HG02798 (cell line): ENCODE data around the gene PRKCE.

Experiments used
- ATAC-seq: cut with Tn5 transposase; IDR thresholded peaks from one replicate; pipeline ENCODE4 v1.9.1; 2021; ENCODE audit warnings: mild to moderate bottlenecking; ENCODE audit not compliant: unreplicated experiment, poor library complexity

The PRKCE gene

DNA sequence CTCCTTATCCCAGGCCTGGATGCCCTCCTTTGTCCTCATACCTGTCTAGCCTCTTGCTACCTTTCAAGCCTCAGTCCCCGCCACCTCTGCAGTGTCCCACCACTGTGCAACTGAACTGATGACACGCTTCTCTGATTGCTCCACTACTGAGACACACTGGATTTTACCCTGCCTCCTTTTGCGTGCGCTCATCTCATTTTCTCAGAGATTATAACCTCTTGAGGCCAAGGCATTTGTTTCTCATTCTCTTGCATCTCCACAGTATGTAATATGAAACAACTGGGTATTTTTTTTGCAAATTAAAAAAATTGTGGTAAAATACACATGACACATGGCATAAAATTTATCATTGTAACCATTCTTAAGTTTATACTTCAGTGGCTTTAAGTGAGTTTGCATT, 95.4 kb downstream of the PRKCE start:
- ATAC-seq, result no peak

DNA sequence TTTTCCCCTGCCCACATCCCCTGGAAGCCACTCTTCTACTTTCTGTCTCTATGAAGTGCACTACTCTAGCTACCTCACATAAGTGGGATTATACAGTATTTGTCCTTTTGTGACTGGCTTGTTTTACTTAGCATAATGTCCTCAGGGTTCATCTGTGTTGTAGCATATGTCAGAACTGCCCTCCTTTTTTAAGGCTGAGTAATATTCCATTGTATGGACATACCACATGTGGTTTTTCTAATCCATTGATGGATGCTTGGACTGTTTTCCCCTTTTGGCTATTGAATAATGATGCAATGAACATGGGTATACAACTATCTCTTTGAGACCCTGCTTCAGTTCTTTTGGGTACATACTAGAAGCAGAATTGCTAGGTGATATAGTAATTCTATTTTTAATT, 95.9 kb downstream of the PRKCE start:
- ATAC-seq, result no peak

DNA sequence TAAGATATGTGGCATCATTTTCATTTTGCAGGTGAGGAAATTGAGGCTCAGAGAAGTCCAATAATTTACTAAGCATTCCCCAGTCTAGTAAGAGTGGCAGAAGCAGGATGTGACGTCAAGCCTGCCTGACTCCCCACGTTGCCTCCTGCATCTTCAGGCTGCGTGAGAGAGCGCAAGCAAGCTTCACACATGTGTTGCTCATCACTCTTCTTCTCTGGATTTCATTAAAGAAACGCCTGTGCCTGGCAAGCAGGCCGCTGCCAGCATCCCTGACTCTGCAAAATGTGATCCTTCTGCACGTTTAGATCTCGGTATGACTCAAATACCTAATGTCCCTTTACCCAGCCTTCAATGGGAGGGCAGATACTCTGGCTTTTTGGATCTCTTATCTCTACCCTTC, 96.8 kb downstream of the PRKCE start:
- no peak for ATAC-seq

DNA sequence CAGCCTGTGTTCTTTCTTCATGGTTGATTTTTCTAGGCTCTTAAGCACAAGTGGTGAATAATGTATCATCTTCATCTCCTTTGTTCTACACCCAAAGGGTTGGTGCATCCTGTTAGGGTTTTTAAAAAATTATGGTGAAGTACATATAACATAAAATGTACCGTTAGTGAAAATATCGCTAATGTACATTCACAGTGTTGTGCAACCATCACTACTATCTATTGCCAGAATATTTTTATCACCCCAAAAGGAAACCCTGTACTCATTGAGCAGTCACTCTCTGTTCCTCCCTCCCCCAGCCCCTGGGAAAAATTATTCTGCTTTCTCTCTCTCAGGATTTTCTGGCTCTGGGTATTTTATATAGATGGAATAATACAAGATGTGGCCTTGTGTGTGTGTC, 98.5 kb downstream of the PRKCE start:
- ATAC-seq, result no peak

DNA sequence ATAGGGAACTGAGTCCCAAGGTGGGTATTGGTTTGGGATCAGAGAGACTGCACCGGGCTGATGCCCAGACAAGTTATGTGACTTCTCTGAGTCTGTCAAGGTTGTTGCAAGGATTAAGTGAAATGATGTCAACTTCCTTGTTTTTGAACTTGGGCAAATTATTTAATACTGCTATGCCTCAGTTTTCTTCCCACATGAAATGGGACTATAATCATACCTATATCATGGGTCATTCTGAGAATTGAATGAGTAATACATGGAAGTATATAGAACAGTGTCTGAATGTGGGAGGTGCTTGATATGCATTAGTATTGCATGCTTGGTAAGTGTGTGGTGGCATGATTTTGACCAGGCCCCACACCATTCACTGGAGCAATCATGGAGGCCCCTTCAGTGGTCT, 99.0 kb downstream of the PRKCE start:
- ATAC-seq, result no peak

DNA sequence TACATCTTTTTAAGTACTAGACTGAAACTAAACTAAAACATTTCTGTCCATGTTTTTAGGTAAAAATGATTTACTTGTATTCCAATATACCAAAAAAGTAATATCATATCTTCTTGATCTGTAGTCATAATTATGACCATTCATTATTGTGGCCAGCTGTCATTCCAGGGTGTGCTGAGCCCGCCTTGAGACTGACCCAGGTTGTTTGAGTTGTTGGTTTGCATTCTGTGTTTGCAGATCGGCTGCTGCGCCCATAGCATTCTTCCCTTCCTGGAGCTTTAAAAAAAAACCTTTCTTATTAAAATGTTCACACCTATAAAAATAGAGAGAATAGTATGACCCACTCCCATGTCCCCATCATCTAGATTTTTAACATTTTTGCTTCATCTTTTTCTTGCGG, 101.9 kb downstream of the PRKCE start:
- ATAC-seq, result no peak

DNA sequence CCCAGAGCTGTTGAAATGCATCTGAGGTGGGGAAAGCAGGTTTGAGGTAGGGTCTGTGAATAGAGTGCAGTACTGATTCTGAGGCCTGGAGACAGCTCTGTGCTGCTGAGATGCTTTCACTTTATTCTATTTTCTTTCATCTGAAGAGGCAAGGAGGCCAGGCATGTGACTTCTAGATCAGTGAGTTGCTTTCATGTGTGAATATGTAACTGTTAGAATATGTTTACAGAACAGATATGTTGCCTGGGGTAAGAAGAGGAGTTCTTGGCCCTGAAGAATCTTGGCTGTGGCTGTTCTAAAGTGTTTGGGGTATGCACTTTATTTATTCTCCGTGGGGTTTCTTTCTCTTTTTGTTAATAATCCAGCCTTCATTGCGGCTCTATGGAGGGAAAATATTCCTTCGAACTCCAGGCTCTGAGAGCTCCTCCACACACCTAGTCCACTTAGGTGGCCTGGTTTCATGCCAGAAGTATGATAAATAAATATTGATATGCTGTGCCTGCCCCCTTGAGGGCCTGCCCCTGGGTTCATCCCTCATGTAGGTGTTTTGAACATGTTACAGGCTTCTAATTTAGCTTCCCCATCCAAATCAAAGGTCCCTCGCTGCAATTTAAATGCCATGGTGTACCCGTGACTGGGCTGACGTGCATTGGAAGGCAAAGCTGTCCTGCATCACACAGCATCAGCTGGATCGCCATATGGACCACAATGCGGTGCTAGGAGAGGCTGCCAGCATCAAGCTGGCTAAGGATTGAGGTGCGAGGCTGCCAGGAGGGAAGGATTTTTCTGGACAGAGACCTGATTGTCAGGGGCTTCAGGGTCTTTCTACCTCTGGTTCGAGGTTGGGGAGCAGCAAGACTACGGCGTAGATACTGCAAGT, 102.9 kb downstream of the PRKCE start:
- no peak for ATAC-seq

DNA sequence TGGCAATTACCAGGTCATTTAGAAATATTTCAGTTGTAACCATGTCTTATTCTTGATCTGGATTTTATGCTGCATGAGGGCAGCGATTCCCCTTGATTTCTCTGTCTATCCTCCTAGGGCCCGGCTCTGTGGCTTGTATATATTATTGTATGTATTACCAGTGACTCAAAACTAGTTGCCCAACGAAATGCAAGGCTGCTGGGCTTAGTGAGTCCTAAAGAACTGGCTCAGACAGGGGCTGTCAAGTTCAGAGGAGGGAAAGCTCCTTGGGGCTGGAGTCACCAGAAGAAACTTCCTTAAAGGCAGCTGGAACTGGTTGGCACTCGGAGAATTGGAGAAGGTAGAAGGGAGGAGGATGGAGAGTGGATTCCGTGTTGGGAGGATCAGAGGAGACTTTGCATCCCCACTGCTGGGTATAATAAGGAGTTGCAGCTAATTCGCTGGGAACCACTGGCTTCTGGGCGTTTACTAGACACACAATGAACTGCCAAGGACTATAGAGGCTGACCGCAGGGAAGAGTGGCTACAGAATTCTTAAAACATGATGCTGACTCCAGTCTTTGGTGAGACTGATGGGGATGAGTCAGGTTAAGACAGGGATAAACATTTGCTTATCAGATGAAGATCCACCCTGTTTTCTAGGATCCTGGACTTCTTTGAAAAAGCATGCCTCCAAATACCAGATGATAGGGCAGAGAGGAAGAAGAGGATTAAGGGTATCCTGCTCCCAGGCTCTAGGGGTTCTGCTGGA, 104.3 kb downstream of the PRKCE start:
- no peak for ATAC-seq

DNA sequence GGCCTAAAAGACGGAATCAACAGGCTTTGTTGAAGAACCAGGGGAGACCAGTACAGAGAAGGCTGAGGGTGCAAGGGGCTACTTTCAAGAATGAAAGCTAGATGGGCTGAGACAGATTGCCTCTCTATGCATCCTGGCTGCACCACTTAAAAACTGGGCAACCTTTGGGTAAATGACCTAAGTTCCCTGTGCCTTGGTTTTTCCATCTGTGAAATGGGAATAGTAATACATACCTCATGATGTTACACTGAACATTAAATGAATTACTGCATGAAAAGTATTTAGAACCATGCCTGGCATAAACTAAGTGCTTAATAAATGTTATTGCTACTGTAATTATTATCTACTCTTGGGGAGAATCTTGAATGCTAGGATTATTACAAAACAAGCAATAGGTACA, 106.5 kb downstream of the PRKCE start:
- ATAC-seq, result no peak

DNA sequence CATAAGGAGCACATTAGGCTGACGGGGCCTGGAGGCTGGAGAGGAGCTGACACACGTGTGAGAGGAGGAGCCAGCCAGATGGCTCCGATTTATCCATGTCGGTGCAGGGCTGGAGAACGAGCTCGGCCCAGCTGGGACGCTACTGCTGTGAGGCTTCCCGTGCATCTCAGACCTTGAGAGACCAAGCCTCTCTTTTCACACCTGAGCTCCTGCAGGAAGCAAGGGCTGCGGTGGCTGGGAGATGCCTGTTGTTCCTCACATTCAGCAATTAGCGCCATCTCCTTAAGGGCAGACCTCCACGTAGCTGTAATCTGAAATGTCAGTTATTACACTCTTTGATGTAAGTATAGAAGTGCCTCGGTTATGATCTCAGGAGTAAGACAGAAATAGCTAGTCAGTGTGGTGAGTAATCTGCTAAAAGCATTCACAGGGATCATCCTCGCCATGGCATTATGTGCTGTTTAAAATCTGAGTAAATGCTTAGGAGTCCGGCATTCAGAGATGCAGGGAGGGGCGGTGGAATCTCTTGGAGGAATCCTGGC, 107.9 kb downstream of the PRKCE start:
- ATAC-seq, result no peak

DNA sequence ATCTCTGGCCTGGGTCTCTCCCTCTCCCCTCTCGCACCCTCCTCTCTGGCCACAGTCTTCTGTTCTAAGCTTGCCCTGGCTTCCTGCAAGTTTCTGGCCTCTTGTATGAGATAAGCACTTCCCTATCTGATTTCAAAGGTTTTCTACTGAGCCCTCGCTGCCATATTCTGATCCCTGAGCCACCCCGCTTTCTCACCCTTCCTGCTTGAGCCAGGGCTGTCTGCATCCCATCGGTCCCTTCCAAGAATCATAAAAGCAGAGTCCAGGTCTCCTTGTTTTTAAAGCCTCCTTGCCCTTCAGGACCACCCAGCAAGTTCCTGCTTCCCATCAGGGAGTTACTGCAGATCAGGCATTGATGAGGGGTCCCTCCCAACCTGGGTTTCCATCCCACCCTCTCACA, 110.2 kb downstream of the PRKCE start:
- no peak for ATAC-seq

DNA sequence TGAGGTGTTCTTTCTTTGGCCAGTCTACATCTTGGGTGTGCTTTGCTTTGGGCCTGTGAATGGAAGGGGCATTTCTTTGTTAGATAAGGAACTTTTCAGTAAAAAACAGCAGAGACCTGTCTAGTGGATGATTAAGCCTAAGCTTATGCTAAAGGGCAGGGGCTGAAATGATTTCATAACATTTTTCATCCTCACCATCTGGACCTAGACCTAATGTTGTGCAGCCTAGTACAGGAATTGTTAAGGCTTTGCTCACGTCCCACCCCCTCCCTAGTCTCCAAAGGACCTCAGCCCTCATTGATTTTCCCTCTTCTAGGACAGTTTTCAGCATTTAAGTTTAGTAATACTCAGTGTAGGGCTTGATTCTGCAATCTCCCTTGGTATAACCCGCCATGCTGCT, 111.8 kb downstream of the PRKCE start:
- ATAC-seq, result no peak

DNA sequence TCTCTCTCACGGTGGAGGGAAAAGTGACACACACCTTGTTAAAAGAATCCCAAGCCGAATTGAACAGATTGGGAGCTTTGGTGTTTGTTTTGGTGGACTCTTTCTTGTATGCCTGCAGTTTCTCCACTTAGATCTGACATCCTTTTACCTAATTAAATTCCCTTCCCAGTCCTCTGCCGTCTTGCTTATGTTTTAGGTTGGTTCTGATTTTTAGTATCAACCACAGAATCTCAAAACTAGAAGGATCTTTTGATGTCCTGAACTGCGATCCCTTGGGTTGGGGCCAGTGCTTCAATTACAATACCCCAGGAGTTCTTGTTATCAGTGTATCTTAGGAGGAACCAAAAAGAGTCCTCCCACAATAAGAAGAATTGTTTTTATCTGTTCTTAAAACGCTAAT, 112.3 kb downstream of the PRKCE start:
- ATAC-seq, result no peak

DNA sequence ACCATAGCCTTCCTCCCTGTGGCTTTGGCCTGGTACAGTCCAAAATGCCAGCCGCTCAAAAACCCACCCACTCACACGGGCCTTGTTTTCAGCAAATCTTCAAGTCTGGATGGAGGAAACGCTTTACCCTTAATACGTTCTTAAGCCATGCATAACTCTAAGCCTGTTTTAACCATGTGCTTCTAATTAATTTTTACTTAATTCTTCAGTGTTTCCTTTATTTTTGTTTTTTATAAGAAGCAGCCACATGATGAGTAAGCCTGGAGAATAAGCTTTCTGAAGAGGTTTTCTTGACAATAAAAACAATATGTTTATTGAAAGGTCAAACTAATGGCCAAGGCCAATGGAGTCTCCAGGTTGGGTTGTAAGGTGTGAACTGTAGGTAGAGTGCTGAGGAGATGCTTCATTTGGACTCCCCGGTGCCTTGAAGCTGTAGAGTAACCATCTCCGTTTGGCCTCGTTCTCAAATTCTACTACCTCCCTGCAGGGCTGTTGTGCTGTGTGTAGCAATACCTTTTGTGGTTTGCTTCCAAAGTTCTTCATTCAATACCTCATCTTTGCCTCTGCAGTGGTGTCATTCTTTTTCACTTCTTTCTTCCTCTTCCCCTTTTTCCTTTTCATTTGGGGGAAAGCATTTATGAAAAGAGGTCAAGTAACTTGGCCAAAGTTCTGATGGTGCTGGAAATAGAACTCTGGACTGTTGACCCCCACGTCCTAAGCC, 113.7 kb downstream of the PRKCE start:
- ATAC-seq, result no peak

DNA sequence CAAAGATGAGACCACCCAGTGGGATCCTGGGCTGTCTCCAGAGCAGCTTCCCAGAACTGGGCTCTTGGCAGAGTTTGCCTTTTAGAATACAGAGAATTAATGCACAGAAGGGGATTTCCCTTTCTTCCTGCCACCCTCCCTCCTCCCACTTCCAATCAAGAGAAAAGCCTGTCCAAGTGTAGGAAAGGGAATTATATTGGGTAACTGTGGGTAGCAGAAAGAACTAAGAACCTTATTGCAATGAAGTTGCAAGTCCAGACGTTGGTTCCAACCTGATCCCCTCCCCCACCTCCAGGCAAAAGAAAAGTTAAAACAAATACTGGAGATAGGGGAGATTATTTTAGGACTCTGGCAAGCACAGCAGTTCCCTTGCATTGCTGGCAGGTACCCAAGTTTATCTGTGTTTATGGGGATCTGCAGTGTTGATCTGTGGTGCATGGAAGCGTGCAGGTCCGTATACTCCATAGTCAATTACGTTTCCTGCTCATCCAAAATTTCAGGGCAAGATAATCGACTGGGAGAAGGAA, 114.3 kb downstream of the PRKCE start:
- no peak for ATAC-seq

DNA sequence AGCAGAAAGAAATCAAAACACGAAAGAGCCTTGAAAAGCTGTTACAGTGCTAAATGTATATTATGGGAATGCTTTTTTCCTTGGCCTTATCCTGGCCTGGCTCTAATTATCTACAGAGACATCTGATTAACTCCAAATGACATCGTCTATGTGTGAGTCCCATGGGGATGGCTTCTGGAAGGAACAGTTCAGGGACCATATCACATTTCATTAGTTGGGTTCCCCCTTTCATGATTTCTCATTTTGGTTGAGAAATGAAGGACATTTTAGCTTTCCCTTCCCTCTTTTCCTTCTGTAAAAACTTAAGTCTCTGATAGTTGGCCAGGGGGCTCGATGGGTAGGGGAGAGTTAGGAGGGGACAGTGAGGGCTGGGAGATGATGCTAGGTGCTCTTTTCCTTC, 116.7 kb downstream of the PRKCE start:
- no peak for ATAC-seq

DNA sequence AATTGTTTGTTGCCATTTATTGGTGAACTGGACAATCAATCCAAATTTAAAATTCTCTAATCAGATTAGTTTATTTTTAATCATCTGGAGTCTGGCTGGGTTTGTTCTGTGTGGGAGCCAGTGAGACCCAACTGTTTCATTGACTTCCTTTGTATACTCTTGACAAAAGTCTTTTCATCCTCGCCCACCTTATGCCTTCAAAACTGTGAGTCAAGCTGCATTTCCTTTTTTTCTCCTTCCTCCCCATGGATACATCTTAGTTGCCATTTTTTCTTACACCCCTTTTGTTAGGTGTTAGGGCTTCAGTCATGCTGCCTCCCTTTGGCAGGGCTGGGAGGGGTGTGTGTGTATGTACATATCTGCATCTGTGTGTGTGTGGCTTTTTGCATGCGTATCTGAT, 117.6 kb downstream of the PRKCE start:
- no peak for ATAC-seq

DNA sequence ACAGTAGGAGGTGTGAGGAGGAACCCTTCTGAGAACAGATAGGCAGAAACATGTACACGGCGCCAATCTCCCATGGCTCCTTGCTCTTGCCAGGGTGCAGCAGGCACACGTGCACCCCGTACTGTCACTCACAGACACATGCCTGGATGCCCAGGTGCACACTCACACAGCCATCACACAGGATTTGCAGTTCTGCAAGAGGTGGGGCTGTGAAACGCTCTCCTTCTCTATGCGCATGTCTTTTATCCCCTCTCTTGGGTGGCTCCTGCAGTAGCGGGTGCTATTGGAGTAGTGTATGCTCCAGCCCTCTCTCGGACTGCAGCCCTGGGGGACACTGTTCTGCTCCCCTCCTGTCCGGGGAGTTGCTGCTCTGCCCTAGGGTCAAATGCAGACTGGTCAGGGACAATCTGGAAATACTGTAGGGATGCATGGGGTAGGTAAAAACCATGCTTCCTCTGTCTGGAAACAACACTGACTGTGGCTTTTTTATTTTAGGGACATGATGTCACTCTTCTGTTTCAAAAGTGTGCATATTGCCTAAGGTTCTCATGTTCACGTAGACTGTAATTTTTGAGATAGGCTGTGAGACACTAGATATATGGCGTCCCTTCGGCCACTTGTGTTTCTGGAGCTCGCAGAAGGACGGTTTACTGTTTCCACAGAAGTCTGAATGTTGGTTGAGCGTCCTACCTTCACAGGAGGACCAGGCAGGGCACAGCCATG, 118.5 kb downstream of the PRKCE start:
- no peak for ATAC-seq

DNA sequence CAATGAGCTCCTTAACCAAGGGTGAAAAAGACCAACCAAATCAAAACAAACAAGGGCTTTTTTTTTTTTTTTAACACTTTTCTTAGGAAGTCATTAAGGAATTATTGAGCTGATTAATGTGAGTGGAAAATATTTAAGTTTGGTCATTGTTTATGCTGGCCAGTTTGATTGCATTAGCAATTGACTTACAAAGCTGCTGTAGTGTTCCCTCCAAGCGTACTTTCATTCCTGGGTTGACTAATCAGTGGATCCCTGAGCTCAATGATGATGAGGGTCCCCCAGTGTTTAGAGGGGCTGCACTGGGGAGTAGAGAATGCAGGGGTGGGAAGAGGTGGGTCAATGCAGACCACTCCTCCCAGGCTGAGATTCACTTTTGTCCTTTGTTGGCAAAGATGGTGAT, 119.3 kb downstream of the PRKCE start:
- ATAC-seq, result no peak

DNA sequence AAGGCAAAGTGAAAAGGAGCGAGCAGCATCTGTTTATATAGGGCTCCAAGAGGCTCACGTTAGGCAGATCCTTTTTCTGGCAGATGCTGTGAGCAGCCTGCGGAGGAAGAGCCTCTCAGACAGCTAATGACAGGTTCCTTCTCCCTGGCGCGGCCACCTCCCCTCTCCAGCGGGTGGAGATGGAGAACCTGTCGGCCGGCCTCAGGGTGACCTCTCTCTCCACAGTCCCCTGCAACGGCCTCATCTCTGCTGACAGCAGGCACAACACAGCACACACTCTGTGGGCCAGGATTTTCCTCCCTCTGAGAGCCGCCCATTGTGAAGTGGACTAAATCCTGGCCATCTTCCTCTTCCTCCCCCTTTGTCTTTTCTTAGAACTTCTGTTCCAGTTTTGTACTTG, 119.8 kb downstream of the PRKCE start:
- no peak for ATAC-seq
